ENCODE results near the gene DPY30.

Gene DPY30

GRCh38 chr2:31997653-31998052, 42.0 kb downstream of the DPY30 start:
- in situ Hi-C loops (cut with MboI; ENCODE audit: low sequenced_read_pairs, unreplicated experiment): no loop called here
- no peak for TF ChIP-seq CTCF (IDR thresholded peaks at IDR 0.05; ENCODE audit: borderline replicate concordance, control extremely low read depth, extremely low read depth, insufficient read depth, missing control alignments)
- DNase-seq (ENCODE audit: low spot score): no peak

- TF ChIP-seq CTCF (IDR thresholded peaks at IDR 0.05; ENCODE audit: borderline replicate concordance, control extremely low read depth, extremely low read depth, insufficient read depth, missing control alignments): no peak
- DNase-seq (ENCODE audit: low spot score): no peak
- in situ Hi-C loops (cut with MboI; ENCODE audit: low sequenced_read_pairs, unreplicated experiment): no loop called here
These were observed 42.9 kb downstream of the DPY30 start for GRCh38 chr2:31996571-31997150.

- in situ Hi-C loops (cut with MboI; ENCODE audit: low sequenced_read_pairs, unreplicated experiment): no loop called here
- no peak for TF ChIP-seq CTCF (IDR thresholded peaks at IDR 0.05; ENCODE audit: borderline replicate concordance, control extremely low read depth, extremely low read depth, insufficient read depth, missing control alignments)
- DNase-seq (ENCODE audit: low spot score): no peak
These were observed 46.7 kb downstream of the DPY30 start for GRCh38 chr2:31992934-31993333.

- DNase-seq (ENCODE audit: low spot score): no peak
- TF ChIP-seq CTCF (IDR thresholded peaks at IDR 0.05; ENCODE audit: borderline replicate concordance, control extremely low read depth, extremely low read depth, insufficient read depth, missing control alignments): no peak
- in situ Hi-C loops (cut with MboI; ENCODE audit: low sequenced_read_pairs, unreplicated experiment): no loop called here
These were observed 47.5 kb downstream of the DPY30 start for GRCh38 chr2:31992025-31992579.

GRCh38 chr2:31989946-31990345, 49.7 kb downstream of the DPY30 start:
- in situ Hi-C loops (cut with MboI; ENCODE audit: low sequenced_read_pairs, unreplicated experiment): no loop called here
- DNase-seq (ENCODE audit: low spot score): no peak
- no peak for TF ChIP-seq CTCF (IDR thresholded peaks at IDR 0.05; ENCODE audit: borderline replicate concordance, control extremely low read depth, extremely low read depth, insufficient read depth, missing control alignments)

- in situ Hi-C loops (cut with MboI; ENCODE audit: low sequenced_read_pairs, unreplicated experiment): no loop called here
- no peak for DNase-seq (ENCODE audit: low spot score)
- TF ChIP-seq CTCF (IDR thresholded peaks at IDR 0.05; ENCODE audit: borderline replicate concordance, control extremely low read depth, extremely low read depth, insufficient read depth, missing control alignments): no peak
These were observed 52.0 kb downstream of the DPY30 start for GRCh38 chr2:31987454-31988220.
